GM23338 (cell line): ENCODE measurements around the gene MATN1. TPM values are rescaled to one million over a fixed set of nuclear protein-coding genes. Genes with fewer than 3 reads are reported as not detected.

ENCODE experiments used
- ATAC-seq: fragments of 200-7000 bp; cut with Tn5 transposase; 3 replicates; pipeline ENCODE4 v1.9.1; 2020
- DNase-seq: peaks from one replicate; pipeline ENCODE4 v3.0.0-alpha.2; 2015; ENCODE audit warnings: low spot score
- H2AFZ ChIP-seq: fragments of 200-600 bp; sonication (generic); 2 replicates; pipeline ENCODE4 v1.8.0; 2016; ENCODE audit warnings: antibody characterized with exemption, mild to moderate bottlenecking, moderate library complexity
- H3F3A ChIP-seq: fragments of 200-600 bp; sonication (generic); replicated peaks from 2 replicates; pipeline ENCODE4 v1.8.0; 2017; ENCODE audit warnings: antibody characterized with exemption, mixed run types, low read depth
- H3K27ac ChIP-seq: fragments of 200-600 bp; sonication (generic); 2 replicates; pipeline ENCODE4 v1.6.1; 2016; ENCODE audit warnings: low read depth
- H3K27me3 ChIP-seq: fragments of 200-600 bp; sonication (generic); 2 replicates; pipeline ENCODE4 v1.8.0; 2016; ENCODE audit warnings: mild to moderate bottlenecking, mixed run types, moderate library complexity; ENCODE audit not compliant: insufficient read depth
- H3K36me3 ChIP-seq: fragments of 200-600 bp; sonication (generic); 2 replicates; pipeline ENCODE4 v1.8.0; 2016; ENCODE audit warnings: mild to moderate bottlenecking; ENCODE audit not compliant: insufficient read depth
- H3K4me1 ChIP-seq: fragments of 200-600 bp; sonication (generic); 2 replicates; pipeline ENCODE4 v1.8.0; 2016; ENCODE audit warnings: mild to moderate bottlenecking, moderate library complexity; ENCODE audit not compliant: insufficient read depth
- H3K4me2 ChIP-seq: fragments of 200-600 bp; sonication (generic); 2 replicates; pipeline ENCODE4 v1.7.1; 2017; ENCODE audit warnings: mixed run types
- H3K4me3 ChIP-seq: fragments of 200-600 bp; sonication (generic); 2 replicates; pipeline ENCODE4 v1.6.1; 2016; ENCODE audit warnings: mixed run types
- H3K79me2 ChIP-seq: fragments of 200-600 bp; sonication (generic); replicated peaks from 2 replicates; pipeline ENCODE4 v1.8.0; 2017; ENCODE audit warnings: mild to moderate bottlenecking; ENCODE audit not compliant: insufficient read depth
- H3K9me2 ChIP-seq: fragments of 200-600 bp; sonication (generic); 2 replicates; pipeline ENCODE4 v1.8.0; 2017; ENCODE audit not compliant: insufficient read depth
- H4K20me1 ChIP-seq: fragments of 200-600 bp; sonication (generic); replicated peaks from 2 replicates; pipeline ENCODE4 v1.8.0; 2017; ENCODE audit warnings: mild to moderate bottlenecking; ENCODE audit not compliant: insufficient read depth
- H3K27ac Mint-ChIP-seq: 2 replicates; pipeline ENCODE4 v1.8.0; 2020; ENCODE audit warnings: inconsistent platforms, mild to moderate bottlenecking, moderate library complexity, mixed read lengths
- H3K27me3 Mint-ChIP-seq: 3 replicates; pipeline ENCODE4 v1.8.0; 2022; ENCODE audit warnings: low read depth, mild to moderate bottlenecking, moderate library complexity, mixed read lengths, inconsistent platforms; ENCODE audit not compliant: insufficient read depth, poor library complexity
- H3K36me3 Mint-ChIP-seq: 3 replicates; pipeline ENCODE4 v1.8.0; 2021; ENCODE audit warnings: low read depth, mild to moderate bottlenecking, inconsistent platforms, moderate library complexity, mixed read lengths
- H3K4me1 Mint-ChIP-seq: 3 replicates; pipeline ENCODE4 v1.8.0; 2020; ENCODE audit warnings: mild to moderate bottlenecking, inconsistent platforms, mixed read lengths
- H3K4me3 Mint-ChIP-seq: 3 replicates; pipeline ENCODE4 v1.8.0; 2021; ENCODE audit warnings: moderate library complexity, mild to moderate bottlenecking, inconsistent platforms, mixed read lengths
- H3K9me3 Mint-ChIP-seq: 3 replicates; pipeline ENCODE4 v1.8.0; 2020; ENCODE audit warnings: moderate library complexity, mild to moderate bottlenecking, inconsistent platforms, mixed read lengths
- CREB1 ChIP-seq: fragments of 250-450 bp; sonication (Bioruptor Pico); IDR thresholded peaks from 2 replicates; pipeline ENCODE4 v1.5.0; 2020; ENCODE audit warnings: low read depth, mild to moderate bottlenecking, moderate library complexity
- CTCF ChIP-seq, 2 experiments: fragments of 200-600 bp in 1 of 2; sonication (generic) in 1 of 2; conservative IDR thresholded peaks; 2 replicates each; pipeline versions ENCODE4 v1.5.1 to v1.6.1; 2016 to 2017; ENCODE audit warnings: antibody characterized with exemption in 2 of 2, low read depth in 2 of 2, mild to moderate bottlenecking in 2 of 2, moderate library complexity in 1 of 2
- ETS1 ChIP-seq: IDR thresholded peaks from 2 replicates; pipeline ENCODE4 v1.6.1; 2016; ENCODE audit warnings: antibody characterized with exemption
- EZH2 ChIP-seq: fragments of 200-600 bp; sonication (generic); IDR thresholded peaks from one replicate; pipeline ENCODE4 v1.8.0; 2017; ENCODE audit warnings: antibody characterized with exemption, mild to moderate bottlenecking, low read depth; ENCODE audit not compliant: unreplicated experiment
- EZH2phosphoT487 ChIP-seq: fragments of 200-600 bp; sonication (generic); IDR thresholded peaks from one replicate; pipeline ENCODE4 v1.8.1; 2018; ENCODE audit warnings: antibody characterized with exemption; ENCODE audit not compliant: unreplicated experiment
- JUNB ChIP-seq: IDR thresholded peaks from one replicate; pipeline ENCODE4 v1.6.1; 2016; ENCODE audit warnings: antibody characterized with exemption; ENCODE audit not compliant: unreplicated experiment
- NANOG ChIP-seq: IDR thresholded peaks from 2 replicates; pipeline ENCODE4 v1.6.1; 2016; ENCODE audit warnings: antibody characterized with exemption, borderline replicate concordance
- POLR2AphosphoS5 ChIP-seq: IDR thresholded peaks from 2 replicates; pipeline ENCODE4 v1.6.1; 2016; ENCODE audit warnings: antibody characterized with exemption, low read depth
- REST ChIP-seq: IDR thresholded peaks from one replicate; pipeline ENCODE4 v1.6.1; 2018; ENCODE audit warnings: antibody characterized with exemption; ENCODE audit not compliant: unreplicated experiment
- STAT1 ChIP-seq: IDR thresholded peaks from one replicate; pipeline ENCODE4 v1.6.1; 2016; ENCODE audit warnings: antibody characterized with exemption; ENCODE audit not compliant: unreplicated experiment
- ZNF114 ChIP-seq: fragments of 250-450 bp; sonication (Bioruptor Pico); IDR thresholded peaks from 2 replicates; pipeline ENCODE4 v1.5.0; 2020; ENCODE audit warnings: mild to moderate bottlenecking, moderate library complexity
- ZNF331 ChIP-seq: fragments of 250-450 bp; sonication (Bioruptor Pico); IDR thresholded peaks from 2 replicates; pipeline ENCODE4 v1.5.0; 2020; ENCODE audit warnings: low read depth, mild to moderate bottlenecking, moderate library complexity
- ZNF462 ChIP-seq: fragments of 250-450 bp; sonication (Bioruptor Pico); IDR thresholded peaks from 2 replicates; pipeline ENCODE4 v1.5.0; 2020; ENCODE audit warnings: mild to moderate bottlenecking, moderate library complexity
- polyA plus RNA-seq: library from polyadenylated mRNA; unstranded; fragments of >200 nt; fragmentation: Nextera tagmentation; extraction: Ambion mirVana; gene quantifications from 2 replicates; pipeline ENCODE4 v1.2.1, GENCODE V29; 2016
- total RNA-seq: library from RNA; depleted of rRNA; stranded (reverse); fragments of >200 nt; shearing (Covaris generic); gene quantifications from 2 replicates; pipeline ENCODE4 v1.2.3, GENCODE V29; 2014

The MATN1 gene
- total and polyA plus RNA-seq, 2 experiments from 2014 or later = 0.08 to 0.31 TPM

GRCh38 chr1:30679976-30680305 lies 43.4 kb downstream of the MATN1 start:
- Mint-ChIP-seq H3K27me3 (peaks cover 20% of the 10 kb centered on the region), H3K4me1 (0 out of 3 replicates have a peak, but pooled peaks cover under 1% of the 10 kb centered on the region), H3K36me3 (peaks cover 9% of the 10 kb centered on the region; the same call in 1 of the 3 replicates), H3K9me3 (peaks cover 34% of the 10 kb centered on the region), H3K4me3 (no peak overlapping the region), H3K27ac (no peak overlapping the region)
- no peaks in the 10 kb centered on the region for H4K20me1 ChIP-seq
- H2AFZ ChIP-seq = no peak overlapping the region
- DNase-seq = no peak
- ATAC-seq = no peak
- no peak overlapping the region for H3K27ac ChIP-seq
- H3K79me2 ChIP-seq = no peaks in the 10 kb centered on the region
- no peaks in the 10 kb centered on the region for H3K36me3 ChIP-seq
- H3K9me2 ChIP-seq = no peaks in the 10 kb centered on the region
- TF ChIP-seq REST (no peak), ZNF462 (CRISPR knock-in tag) (no peak), ZNF114 (no peak), CTCF (conservative IDR thresholded peaks at IDR 0.05; ENCODE audit: low read depth in 2 of 2) (no peak), POLR2AphosphoS5 (no peak), ETS1 (no peak), JUNB (no peak), NANOG (no peak), EZH2 (no peak), ZNF331 (CRISPR knock-in tag) (no peak), STAT1 (no peak), CREB1 (CRISPR knock-in tag) (no peak), EZH2phosphoT487 (no peak)
- no peaks in the 10 kb centered on the region; the same call in 1 of the 2 replicates for H3F3A ChIP-seq
- H3K27me3 ChIP-seq = peaks cover 5% of the 10 kb centered on the region; the same call in 1 of the 2 replicates
- H3K4me3 ChIP-seq = no peak overlapping the region
- peaks cover 6% of the 10 kb centered on the region; the same call in 1 of the 2 replicates for H3K4me1 ChIP-seq
- no peak overlapping the region for H3K4me2 ChIP-seq
